Measurements from ENCODE around the gene AVP.

DNA sequence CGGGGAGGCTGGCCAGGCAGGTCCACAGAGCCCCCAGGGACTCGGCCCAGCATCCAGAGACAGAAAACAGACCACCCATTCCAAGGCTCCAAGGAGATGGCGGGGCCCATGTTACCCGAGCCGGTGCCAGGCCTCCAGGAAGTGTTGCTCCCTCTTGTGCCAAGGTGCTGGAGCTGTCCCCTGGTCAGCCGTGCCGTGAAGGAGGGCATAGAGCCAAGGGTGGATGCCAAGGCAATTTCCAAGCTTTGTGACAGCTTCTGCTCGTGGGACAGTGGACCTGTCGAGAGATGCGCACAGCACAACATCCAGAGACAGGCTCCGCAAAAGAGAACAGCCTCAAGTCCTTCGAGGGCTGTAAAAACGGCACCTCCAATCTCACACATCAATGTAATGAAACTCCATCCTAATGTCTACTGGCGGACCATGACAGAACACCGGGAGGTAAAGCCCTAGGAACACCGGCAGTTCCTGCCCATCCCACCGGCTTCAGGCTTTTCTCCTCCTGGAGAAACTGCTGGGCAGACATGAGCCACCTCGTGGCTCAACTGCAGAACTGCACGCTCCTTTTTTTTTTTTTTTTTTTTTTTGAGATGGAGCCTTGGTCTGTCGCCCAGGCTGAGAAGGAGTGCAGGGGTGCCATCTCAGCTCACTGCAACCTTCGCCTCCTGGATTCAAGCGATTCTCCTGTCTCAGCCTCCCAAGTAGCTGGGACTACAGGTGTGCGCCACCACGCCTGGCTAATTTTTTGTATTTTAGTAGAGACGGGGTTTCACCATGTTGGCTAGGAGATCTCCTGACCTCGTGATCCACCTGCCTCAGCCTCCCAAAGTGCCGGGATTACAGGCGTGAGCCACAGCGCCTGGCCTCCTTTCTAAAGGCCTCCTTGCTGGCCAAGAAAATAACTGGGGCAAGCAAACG is 30.9 kb upstream of the AVP start:
- TF ChIP-seq, protein P1, sequence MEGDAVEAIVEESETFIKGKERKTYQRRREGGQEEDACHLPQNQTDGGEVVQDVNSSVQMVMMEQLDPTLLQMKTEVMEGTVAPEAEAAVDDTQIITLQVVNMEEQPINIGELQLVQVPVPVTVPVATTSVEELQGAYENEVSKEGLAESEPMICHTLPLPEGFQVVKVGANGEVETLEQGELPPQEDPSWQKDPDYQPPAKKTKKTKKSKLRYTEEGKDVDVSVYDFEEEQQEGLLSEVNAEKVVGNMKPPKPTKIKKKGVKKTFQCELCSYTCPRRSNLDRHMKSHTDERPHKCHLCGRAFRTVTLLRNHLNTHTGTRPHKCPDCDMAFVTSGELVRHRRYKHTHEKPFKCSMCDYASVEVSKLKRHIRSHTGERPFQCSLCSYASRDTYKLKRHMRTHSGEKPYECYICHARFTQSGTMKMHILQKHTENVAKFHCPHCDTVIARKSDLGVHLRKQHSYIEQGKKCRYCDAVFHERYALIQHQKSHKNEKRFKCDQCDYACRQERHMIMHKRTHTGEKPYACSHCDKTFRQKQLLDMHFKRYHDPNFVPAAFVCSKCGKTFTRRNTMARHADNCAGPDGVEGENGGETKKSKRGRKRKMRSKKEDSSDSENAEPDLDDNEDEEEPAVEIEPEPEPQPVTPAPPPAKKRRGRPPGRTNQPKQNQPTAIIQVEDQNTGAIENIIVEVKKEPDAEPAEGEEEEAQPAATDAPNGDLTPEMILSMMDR (conservative IDR thresholded peaks at IDR 0.05), result peak; percentile 87
- no peak for TF ChIP-seq ZFX (IDR thresholded peaks at IDR 0.05)
